Activated T-cell treated with anti-CD3 and anti-CD28 coated beads for 24 hours (primary cell): Measurements from ENCODE around the gene SCN1A.

Experiments
- DNase-seq: peaks from one replicate; pipeline ENCODE4 v3.0.0-alpha.2; 2020; ENCODE audit warnings: low read depth

Gene SCN1A

GRCh38 chr2:165970663-165971062 is 157.2 kb downstream of the SCN1A start:
- DNase-seq = no peak

- no peak for DNase-seq
Measured at GRCh38 chr2:165969227-165969626, 158.6 kb downstream of the SCN1A start.

GRCh38 chr2:165967746-165968145 is 160.1 kb downstream of the SCN1A start:
- no peak for DNase-seq

- no peak for DNase-seq
Measured at GRCh38 chr2:165961818-165962217, 166.0 kb downstream of the SCN1A start.

- DNase-seq = no peak
Measured at GRCh38 chr2:165959371-165959770, 168.4 kb downstream of the SCN1A start.

GRCh38 chr2:165958313-165958960 is 169.4 kb downstream of the SCN1A start:
- no peak for DNase-seq

GRCh38 chr2:165957030-165957675 is 170.7 kb downstream of the SCN1A start:
- no peak for DNase-seq

- peak; percentile 91 for DNase-seq
Measured at GRCh38 chr2:165953655-165954606, 173.9 kb downstream of the SCN1A start, which contains the start of gene TTC21B. Gene TTC21B (minus strand): TSS chr2:165953776. CDS start chr2:165953705, 71 bp downstream.

- DNase-seq = no peak
Measured at GRCh38 chr2:165953306-165953654, 174.5 kb downstream of the SCN1A start.

- DNase-seq = no peak
Measured at GRCh38 chr2:165952741-165953211, 175.0 kb downstream of the SCN1A start.

- no peak for DNase-seq
Measured at GRCh38 chr2:165952085-165952484, 175.7 kb downstream of the SCN1A start.

GRCh38 chr2:165950438-165950837 is 177.4 kb downstream of the SCN1A start:
- DNase-seq = no peak

GRCh38 chr2:165941827-165942226 is 186.0 kb downstream of the SCN1A start:
- DNase-seq = no peak

- DNase-seq = no peak
Measured at GRCh38 chr2:165938237-165938636, 189.6 kb downstream of the SCN1A start.
